GM12891 (cell line): ENCODE results near the gene RAB36.

Experiments used
- DNase-seq: peaks from one replicate; pipeline ENCODE4 v3.0.0; 2011; ENCODE audit warnings: low spot score; ENCODE audit not compliant: insufficient read length
- FAIRE-seq: peaks from 2 replicates; lab custom pipeline; 2011; peaks lifted over from hg19 to GRCh38; lab: Jason Lieb, UNC
- PAX5 ChIP-seq: IDR thresholded peaks from 2 replicates; pipeline ENCODE4 v1.6.1; 2011; ENCODE audit warnings: low read length, moderate library complexity, mild to moderate bottlenecking; ENCODE audit not compliant: insufficient read depth, severe bottlenecking
- POLR2A ChIP-seq: IDR thresholded peaks from 2 replicates; pipeline ENCODE4 v1.6.1; 2011; ENCODE audit warnings: low read depth, low read length, control low read depth
- POLR2AphosphoS5 ChIP-seq: IDR thresholded peaks from 2 replicates; pipeline ENCODE4 v1.6.1; 2011; ENCODE audit warnings: low read depth, low read length, control low read depth
- POU2F2 ChIP-seq: IDR thresholded peaks from 2 replicates; pipeline ENCODE4 v1.6.1; 2011; ENCODE audit warnings: low read depth, mild to moderate bottlenecking, control low read depth, low read length, moderate library complexity
- SPI1 ChIP-seq: IDR thresholded peaks from 2 replicates; pipeline ENCODE4 v1.6.1; 2011; ENCODE audit warnings: low read depth, low read length, control low read depth
- TAF1 ChIP-seq: IDR thresholded peaks from 2 replicates; pipeline ENCODE4 v1.6.1; 2011; ENCODE audit warnings: low read depth, low read length, control low read depth

RAB36 gene

GRCh38 chr22:23120415-23120899 is 24.8 kb upstream of the RAB36 start:
- TF ChIP-seq TAF1 (no peak), SPI1 (no peak), POLR2A (no peak), POU2F2 (no peak), POLR2AphosphoS5 (no peak), PAX5 (no peak)
- no peak for FAIRE-seq
- no peak for DNase-seq

DNA sequence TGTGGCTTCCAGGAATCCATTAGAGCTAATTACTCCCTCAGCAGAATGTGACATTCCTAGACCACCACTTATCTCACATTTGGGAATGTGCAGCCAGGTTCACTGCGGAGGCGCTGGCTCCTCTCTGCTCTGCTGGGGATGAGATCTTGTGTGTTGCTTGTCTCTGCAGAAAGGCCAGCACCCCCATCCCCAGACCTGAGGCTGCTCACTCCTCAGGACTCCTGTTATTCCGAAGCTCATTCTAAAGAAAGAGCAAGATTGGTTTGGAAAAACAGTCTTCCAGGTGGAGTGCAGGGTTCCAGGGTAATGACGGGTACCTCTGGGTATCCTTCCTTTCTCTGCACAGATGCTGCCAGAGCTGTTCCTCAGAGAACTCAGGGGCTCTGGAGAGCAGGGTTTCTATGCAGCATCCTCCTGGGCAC is 24.3 kb upstream of the RAB36 start:
- no peak for DNase-seq
- no peak for FAIRE-seq
- no peak for TF ChIP-seq SPI1
- no peak for TF ChIP-seq POLR2AphosphoS5
- TF ChIP-seq PAX5, result no peak
- no peak for TF ChIP-seq POLR2A
- TF ChIP-seq POU2F2, result no peak
- no peak for TF ChIP-seq TAF1

DNA sequence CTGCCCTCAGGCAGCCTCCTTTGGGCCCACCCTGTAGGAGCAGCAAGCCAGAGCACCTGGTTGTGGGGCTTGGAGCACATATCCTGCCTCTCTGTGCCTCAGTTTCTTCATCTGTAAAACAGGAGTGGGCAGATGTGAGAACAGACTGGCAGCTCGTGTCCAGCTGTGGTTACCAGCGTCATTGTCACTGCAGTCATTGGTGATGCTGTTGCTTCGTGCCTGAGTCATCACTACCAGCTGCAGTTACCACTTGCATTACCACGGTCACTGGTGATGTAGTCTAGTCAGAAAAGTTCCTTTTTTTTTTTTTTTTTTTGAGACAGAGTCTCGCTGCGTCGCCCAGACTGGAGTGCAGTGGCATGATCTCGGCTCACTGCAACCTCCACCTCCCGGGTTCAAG is 23.9 kb upstream of the RAB36 start:
- FAIRE-seq, result peak; percentile 31
- no peak for DNase-seq

DNA sequence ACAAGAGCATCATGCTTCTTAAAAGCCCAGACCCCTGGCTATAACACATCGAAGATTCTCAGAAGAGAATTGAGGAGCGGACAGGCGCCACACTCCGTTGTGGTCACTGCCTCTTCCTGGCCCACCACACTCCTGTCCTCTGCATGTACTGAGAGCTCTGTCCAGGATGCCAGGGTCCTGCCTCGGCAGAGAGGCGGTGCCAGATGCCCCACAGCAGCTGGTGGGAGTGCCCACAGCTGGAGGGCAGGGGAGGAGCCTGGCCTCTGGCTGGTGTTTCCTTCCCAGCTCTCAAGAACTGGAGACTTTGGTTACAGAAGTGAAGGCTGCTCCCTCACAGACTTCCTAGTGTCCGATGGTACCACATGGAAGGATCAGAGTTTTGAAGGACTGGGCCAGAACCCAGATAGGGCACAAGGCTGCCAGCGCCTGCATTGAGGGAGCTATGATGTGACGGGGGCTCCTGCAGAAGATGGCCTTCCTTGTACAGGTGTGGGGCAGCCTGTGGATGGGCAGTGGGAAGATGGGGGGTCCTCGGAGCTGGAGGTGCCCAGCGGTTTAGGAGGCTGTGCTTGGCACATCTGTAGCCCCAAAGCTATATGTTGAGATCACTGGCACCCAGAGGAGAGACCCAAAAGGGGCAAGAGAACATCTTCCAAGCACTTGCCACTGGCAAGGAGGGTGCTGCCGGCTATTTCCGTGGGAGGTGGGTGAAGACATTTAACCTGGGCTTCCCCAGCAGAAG is 22.9 kb upstream of the RAB36 start:
- FAIRE-seq, result no peak
- TF ChIP-seq POLR2AphosphoS5, result no peak
- no peak for TF ChIP-seq POU2F2
- TF ChIP-seq SPI1, result no peak
- TF ChIP-seq PAX5, result no peak
- TF ChIP-seq POLR2A, result no peak
- TF ChIP-seq TAF1, result no peak
- no peak for DNase-seq

More for the DNA sequence above, 23.9 kb upstream of the RAB36 start:
- no peak for TF ChIP-seq POU2F2
- TF ChIP-seq POLR2AphosphoS5, result no peak
- no peak for TF ChIP-seq SPI1
- no peak for TF ChIP-seq POLR2A
- no peak for TF ChIP-seq TAF1
- no peak for TF ChIP-seq PAX5

DNA sequence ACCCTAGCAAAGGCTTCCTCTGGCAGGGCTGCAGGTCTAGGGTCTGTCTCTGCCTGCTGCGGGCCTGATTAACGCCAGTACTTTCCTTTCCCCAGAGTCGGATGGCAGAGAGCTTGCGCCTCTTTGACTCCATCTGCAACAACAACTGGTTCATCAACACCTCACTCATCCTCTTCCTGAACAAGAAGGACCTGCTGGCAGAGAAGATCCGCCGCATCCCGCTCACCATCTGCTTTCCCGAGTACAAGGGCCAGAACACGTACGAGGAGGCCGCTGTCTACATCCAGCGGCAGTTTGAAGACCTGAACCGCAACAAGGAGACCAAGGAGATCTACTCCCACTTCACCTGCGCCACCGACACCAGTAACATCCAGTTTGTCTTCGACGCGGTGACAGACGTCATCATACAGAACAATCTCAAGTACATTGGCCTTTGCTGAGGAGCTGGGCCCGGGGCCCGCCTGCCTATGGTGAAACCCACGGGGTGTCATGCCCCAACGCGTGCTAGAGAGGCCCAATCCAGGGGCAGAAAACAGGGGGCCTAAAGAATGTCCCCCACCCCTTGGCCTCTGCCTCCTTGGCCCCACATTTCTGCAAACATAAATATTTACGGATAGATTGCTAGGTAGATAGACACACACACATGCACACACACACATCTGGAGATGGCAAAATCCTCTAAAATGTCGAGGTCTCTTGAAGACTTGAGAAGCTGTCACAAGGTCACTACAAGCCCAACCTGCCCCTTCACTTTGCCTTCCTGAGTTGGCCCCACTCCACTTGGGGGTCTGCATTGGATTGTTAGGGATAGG is 22.1 kb upstream of the RAB36 start:
- no peak for TF ChIP-seq SPI1
- TF ChIP-seq PAX5, result no peak
- no peak for TF ChIP-seq POLR2AphosphoS5
- TF ChIP-seq POU2F2, result no peak
- no peak for TF ChIP-seq POLR2A
- TF ChIP-seq TAF1, result no peak
- no peak for FAIRE-seq
- DNase-seq, result no peak

DNA sequence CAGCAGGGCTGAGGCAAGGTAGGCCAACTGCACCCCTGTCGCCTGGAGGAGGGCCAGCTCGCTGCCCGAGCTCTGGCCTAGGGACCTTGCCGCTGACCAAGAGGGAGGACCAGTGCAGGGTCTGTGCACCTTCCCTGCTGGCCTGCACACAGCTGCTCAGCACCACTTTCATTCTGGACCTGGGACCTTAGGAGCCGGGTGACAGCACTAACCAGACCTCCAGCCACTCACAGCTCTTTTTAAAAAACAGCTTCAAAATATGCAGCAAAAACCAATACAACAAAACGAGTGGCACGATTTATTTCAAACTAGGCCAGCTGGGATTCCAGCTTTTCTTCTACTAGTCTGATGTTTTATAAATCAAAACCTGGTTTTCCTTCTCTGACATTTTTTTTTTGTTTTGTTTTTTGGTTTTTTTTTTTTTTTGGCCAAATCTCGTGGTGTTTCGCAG is 21.4 kb upstream of the RAB36 start:
- DNase-seq (no peak), FAIRE-seq (no peak)
- TF ChIP-seq POU2F2 (no peak), POLR2AphosphoS5 (no peak), PAX5 (no peak), TAF1 (no peak), SPI1 (no peak), POLR2A (no peak)

GRCh38 chr22:23124611-23125511 is 20.4 kb upstream of the RAB36 start:
- TF ChIP-seq PAX5 (no peak), TAF1 (no peak), SPI1 (no peak), POU2F2 (no peak), POLR2AphosphoS5 (no peak), POLR2A (no peak)
- no peak for FAIRE-seq
- no peak for DNase-seq

DNA sequence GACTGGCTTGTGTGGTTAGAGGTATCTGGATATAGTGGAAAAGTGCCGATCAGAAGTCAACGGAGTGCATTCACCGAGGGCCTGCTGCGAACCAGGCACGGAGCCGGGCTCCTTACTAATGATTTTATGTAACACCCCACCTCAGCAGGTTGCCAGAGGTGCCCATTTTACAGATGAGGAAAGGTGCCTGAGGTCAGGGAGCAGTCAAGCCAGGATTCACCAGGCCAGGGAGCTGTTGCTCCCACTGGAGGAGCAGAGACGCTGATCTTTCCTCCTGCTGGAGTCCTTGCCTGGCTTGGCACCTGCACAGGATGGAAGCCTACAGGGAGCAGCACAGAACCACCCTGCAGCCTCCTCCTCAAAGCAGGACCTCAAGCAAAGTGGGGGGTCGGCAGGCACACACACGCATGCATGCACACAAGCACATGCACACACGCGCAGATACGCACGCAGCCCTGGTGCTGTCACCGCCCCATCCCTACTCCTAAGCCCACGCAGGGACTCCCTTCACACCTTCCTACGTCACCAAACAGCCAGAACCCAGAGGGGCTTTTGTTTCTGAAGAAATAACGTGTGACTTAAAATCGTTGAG is 19.7 kb upstream of the RAB36 start:
- TF ChIP-seq PAX5 (no peak), POLR2AphosphoS5 (no peak), SPI1 (no peak), POU2F2 (no peak), POLR2A (no peak), TAF1 (no peak)
- no peak for DNase-seq
- no peak for FAIRE-seq
